ENCODE measurements around the gene DDX47.

DNA sequence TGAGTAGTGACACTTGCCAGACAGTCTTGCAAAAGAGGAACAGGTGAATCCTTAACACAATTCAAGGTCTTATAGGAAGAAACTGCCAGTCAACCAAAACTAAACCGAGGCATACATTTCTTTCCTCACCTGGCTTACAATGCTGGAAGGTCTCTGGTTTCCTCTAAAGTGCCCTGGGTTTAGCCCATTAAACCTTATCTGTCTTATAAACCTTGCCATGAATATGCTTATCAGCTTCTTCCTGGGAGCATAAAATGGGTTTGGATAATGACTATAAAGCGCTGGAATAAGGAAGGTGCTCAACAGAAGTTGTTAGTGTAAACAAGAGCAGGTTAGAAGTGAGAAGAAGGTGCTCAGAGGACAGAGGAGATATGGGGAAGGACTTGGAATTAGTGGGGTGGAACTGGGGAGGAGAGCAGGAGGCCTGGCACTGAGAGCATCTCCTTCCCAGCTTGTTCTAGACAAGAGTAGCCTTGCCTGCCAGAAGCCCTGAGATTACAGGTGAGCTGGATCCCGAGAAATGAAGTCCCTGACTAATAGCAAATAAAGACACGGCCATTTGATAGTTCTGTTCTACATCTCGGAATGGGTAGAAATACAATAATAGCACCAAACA is 64.1 kb downstream of the DDX47 start:
- TF ChIP-seq GATA2 (CRISPR knock-in tag; IDR thresholded peaks at IDR 0.05) (no peak), ZNF197 (CRISPR knock-in tag; IDR thresholded peaks at IDR 0.05; ENCODE audit: low read depth) (no peak), POLR2A (conservative IDR thresholded peaks at IDR 0.05) (no peak), JUN (IDR thresholded peaks at IDR 0.05; ENCODE audit: borderline replicate concordance, low read depth, low read length) (no peak), JUN (CRISPR knock-in tag; IDR thresholded peaks at IDR 0.05; ENCODE audit: borderline replicate concordance) (no peak), FOS (IDR thresholded peaks at IDR 0.05; ENCODE audit: extremely low read depth, insufficient read length) (no peak), NEUROD1 (IDR thresholded peaks at IDR 0.05; ENCODE audit: borderline replicate concordance, low read depth, low read length, partially characterized antibody) (no peak), CBX8 (IDR thresholded peaks at IDR 0.05; ENCODE audit: borderline replicate concordance, extremely low read depth, low read depth, low read length, poor library complexity, severe bottlenecking) (no peak), SOX6 (IDR thresholded peaks at IDR 0.05) (peak; percentile 11; the same call in 1 of the 2 replicates), HNRNPLL (IDR thresholded peaks at IDR 0.05; ENCODE audit: low read depth, low read length, poor library complexity, severe bottlenecking) (no peak)
- TF ChIP-seq, protein P1, sequence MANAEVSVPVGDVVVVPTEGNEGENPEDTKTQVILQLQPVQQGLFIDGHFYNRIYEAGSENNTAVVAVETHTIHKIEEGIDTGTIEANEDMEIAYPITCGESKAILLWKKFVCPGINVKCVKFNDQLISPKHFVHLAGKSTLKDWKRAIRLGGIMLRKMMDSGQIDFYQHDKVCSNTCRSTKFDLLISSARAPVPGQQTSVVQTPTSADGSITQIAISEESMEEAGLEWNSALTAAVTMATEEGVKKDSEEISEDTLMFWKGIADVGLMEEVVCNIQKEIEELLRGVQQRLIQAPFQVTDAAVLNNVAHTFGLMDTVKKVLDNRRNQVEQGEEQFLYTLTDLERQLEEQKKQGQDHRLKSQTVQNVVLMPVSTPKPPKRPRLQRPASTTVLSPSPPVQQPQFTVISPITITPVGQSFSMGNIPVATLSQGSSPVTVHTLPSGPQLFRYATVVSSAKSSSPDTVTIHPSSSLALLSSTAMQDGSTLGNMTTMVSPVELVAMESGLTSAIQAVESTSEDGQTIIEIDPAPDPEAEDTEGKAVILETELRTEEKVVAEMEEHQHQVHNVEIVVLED (CRISPR knock-in tag; IDR thresholded peaks at IDR 0.05), result no peak
- TF ChIP-seq, protein P2, sequence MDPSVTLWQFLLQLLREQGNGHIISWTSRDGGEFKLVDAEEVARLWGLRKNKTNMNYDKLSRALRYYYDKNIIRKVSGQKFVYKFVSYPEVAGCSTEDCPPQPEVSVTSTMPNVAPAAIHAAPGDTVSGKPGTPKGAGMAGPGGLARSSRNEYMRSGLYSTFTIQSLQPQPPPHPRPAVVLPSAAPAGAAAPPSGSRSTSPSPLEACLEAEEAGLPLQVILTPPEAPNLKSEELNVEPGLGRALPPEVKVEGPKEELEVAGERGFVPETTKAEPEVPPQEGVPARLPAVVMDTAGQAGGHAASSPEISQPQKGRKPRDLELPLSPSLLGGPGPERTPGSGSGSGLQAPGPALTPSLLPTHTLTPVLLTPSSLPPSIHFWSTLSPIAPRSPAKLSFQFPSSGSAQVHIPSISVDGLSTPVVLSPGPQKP (CRISPR knock-in tag; IDR thresholded peaks at IDR 0.05), result no peak
- TF ChIP-seq, protein P3, sequence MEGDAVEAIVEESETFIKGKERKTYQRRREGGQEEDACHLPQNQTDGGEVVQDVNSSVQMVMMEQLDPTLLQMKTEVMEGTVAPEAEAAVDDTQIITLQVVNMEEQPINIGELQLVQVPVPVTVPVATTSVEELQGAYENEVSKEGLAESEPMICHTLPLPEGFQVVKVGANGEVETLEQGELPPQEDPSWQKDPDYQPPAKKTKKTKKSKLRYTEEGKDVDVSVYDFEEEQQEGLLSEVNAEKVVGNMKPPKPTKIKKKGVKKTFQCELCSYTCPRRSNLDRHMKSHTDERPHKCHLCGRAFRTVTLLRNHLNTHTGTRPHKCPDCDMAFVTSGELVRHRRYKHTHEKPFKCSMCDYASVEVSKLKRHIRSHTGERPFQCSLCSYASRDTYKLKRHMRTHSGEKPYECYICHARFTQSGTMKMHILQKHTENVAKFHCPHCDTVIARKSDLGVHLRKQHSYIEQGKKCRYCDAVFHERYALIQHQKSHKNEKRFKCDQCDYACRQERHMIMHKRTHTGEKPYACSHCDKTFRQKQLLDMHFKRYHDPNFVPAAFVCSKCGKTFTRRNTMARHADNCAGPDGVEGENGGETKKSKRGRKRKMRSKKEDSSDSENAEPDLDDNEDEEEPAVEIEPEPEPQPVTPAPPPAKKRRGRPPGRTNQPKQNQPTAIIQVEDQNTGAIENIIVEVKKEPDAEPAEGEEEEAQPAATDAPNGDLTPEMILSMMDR (IDR thresholded peaks at IDR 0.05 in 2 of 3, conservative IDR thresholded peaks at IDR 0.05 in 1 of 3; ENCODE audit: insufficient read depth in 2 of 3, low read depth in 1 of 3, low read length in 3 of 3), result no peak
- TF ChIP-seq, protein P4, sequence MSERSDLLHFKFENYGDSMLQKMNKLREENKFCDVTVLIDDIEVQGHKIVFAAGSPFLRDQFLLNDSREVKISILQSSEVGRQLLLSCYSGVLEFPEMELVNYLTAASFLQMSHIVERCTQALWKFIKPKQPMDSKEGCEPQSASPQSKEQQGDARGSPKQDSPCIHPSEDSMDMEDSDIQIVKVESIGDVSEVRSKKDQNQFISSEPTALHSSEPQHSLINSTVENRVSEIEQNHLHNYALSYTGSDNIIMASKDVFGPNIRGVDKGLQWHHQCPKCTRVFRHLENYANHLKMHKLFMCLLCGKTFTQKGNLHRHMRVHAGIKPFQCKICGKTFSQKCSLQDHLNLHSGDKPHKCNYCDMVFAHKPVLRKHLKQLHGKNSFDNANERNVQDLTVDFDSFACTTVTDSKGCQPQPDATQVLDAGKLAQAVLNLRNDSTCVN (CRISPR knock-in tag; IDR thresholded peaks at IDR 0.05), result no peak
- TF ChIP-seq, protein P5, sequence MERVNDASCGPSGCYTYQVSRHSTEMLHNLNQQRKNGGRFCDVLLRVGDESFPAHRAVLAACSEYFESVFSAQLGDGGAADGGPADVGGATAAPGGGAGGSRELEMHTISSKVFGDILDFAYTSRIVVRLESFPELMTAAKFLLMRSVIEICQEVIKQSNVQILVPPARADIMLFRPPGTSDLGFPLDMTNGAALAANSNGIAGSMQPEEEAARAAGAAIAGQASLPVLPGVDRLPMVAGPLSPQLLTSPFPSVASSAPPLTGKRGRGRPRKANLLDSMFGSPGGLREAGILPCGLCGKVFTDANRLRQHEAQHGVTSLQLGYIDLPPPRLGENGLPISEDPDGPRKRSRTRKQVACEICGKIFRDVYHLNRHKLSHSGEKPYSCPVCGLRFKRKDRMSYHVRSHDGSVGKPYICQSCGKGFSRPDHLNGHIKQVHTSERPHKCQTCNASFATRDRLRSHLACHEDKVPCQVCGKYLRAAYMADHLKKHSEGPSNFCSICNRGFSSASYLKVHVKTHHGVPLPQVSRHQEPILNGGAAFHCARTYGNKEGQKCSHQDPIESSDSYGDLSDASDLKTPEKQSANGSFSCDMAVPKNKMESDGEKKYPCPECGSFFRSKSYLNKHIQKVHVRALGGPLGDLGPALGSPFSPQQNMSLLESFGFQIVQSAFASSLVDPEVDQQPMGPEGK (CRISPR knock-in tag; IDR thresholded peaks at IDR 0.05; ENCODE audit: borderline replicate concordance), result no peak
